ENCODE data around the gene IL2RA. TPM values are rescaled to one million over a fixed set of nuclear protein-coding genes. Genes with fewer than 3 reads are reported as not detected.

The IL2RA gene
- total and polyA plus RNA-seq, 4 experiments from 2014 or later = 15.1 to 29.9 (median 20.4) TPM

GRCh38 chr10:6061056-6061455 is 1.1 kb downstream of the IL2RA start:
- H3K4me1 ChIP-seq (ENCODE audit: insufficient read depth, low read length) = peaks cover 80% of the 10 kb centered on the region
- peak overlapping the region; percentile 83 for H3K27ac ChIP-seq (ENCODE audit: low read depth, low read length)
- POLR2A ChIA-PET (ENCODE audit: partially characterized antibody) = interaction anchor here (1.3 to 3.6 kb wide), 6 partner anchors 10 to 413 kb away, joined by 3 to 51 read pairs (median 5); no protein-coding TSS in a partner anchor
- peak overlapping the region; percentile 71 to 89 for H3K4me3 ChIP-seq (ENCODE audit: low read length in 2 of 2)
- no peaks in the 10 kb centered on the region for H3K27me3 Mint-ChIP-seq
- peak overlapping the region; percentile 97 to 99 (median 98) for H3K4me3 Mint-ChIP-seq
- H3K4me1 Mint-ChIP-seq = peaks cover 48 to 90% (median 65%) of the 10 kb centered on the region in 4 donors
- no peaks in the 10 kb centered on the region for H3K9me3 Mint-ChIP-seq
- H3K27me3 ChIP-seq (ENCODE audit: insufficient read depth, low read length) = no peaks in the 10 kb centered on the region
- peaks cover 8 to 26% of the 10 kb centered on the region in 2 donors for H3K36me3 Mint-ChIP-seq
- H3K36me3 ChIP-seq (ENCODE audit: insufficient read depth, low read length) = no peaks in the 10 kb centered on the region
- CTCF ChIA-PET (ENCODE audit: partially characterized antibody) = interaction anchor here (1.4 to 3.8 kb wide), 4 partner anchors 11 to 47 kb away, joined by 4 to 34 read pairs (median 10); no protein-coding TSS in a partner anchor
- intact Hi-C loops (cut with micrococcal nuclease) = no loop called here
- H3K9me3 ChIP-seq (ENCODE audit: control insufficient read depth in 1 of 2, low read length in 2 of 2) = no peaks in the 10 kb centered on the region
- H3K27ac Mint-ChIP-seq = peak overlapping the region in 6 of 7 donors; percentile 70 to 98 (median 95)
- no peak for DNase-seq

GRCh38 chr10:6059506-6059905 is 2.7 kb downstream of the IL2RA start:
- no peak overlapping the region for H3K27ac ChIP-seq (ENCODE audit: low read depth, low read length)
- H3K36me3 ChIP-seq (ENCODE audit: insufficient read depth, low read length) = no peaks in the 10 kb centered on the region
- Mint-ChIP-seq H3K27ac (peak overlapping the region; percentile 8 to 98 (median 69)), H3K9me3 (no peaks in the 10 kb centered on the region), H3K36me3 (peaks cover 8 to 29% of the 10 kb centered on the region in 2 donors), H3K4me3 (peak overlapping the region; percentile 40 to 99 (median 98)), H3K4me1 (peaks cover 45 to 84% (median 63%) of the 10 kb centered on the region in 4 donors), H3K27me3 (no peaks in the 10 kb centered on the region)
- ChIA-PET CTCF (ENCODE audit: partially characterized antibody) (interaction anchor here (1.1 to 1.2 kb wide), 2 partner anchors 21 to 45 kb away, joined by 3 read pairs; no protein-coding TSS in a partner anchor), POLR2A (ENCODE audit: partially characterized antibody) (interaction anchor here (3.6 kb wide), 1 partner anchor 8 kb away, joined by 51 read pairs; no protein-coding TSS in a partner anchor)
- intact Hi-C loops (cut with micrococcal nuclease) = no loop called here
- H3K4me3 ChIP-seq (ENCODE audit: low read length in 2 of 2) = peak overlapping the region; percentile 21 to 39
- H3K9me3 ChIP-seq (ENCODE audit: control insufficient read depth in 1 of 2, low read length in 2 of 2) = no peaks in the 10 kb centered on the region
- DNase-seq = no peak
- H3K4me1 ChIP-seq (ENCODE audit: insufficient read depth, low read length) = peaks cover 76% of the 10 kb centered on the region
- H3K27me3 ChIP-seq (ENCODE audit: insufficient read depth, low read length) = no peaks in the 10 kb centered on the region

GRCh38 chr10:6058682-6059475 is 3.3 kb downstream of the IL2RA start:
- no peak overlapping the region for H3K27ac ChIP-seq (ENCODE audit: low read depth, low read length)
- H3K4me1 ChIP-seq (ENCODE audit: insufficient read depth, low read length) = peaks cover 82% of the 10 kb centered on the region
- H3K9me3 ChIP-seq (ENCODE audit: control insufficient read depth in 1 of 2, low read length in 2 of 2) = no peaks in the 10 kb centered on the region
- ChIA-PET POLR2A (ENCODE audit: partially characterized antibody) (interaction anchor here (0.8 to 2.4 kb wide), 4 partner anchors 10 to 22 kb away, joined by 3 to 8 read pairs (median 6); no protein-coding TSS in a partner anchor), CTCF (ENCODE audit: partially characterized antibody) (interaction anchor here (0.7 to 3.5 kb wide), 3 partner anchors 8 to 28 kb away, joined by 3 to 21 read pairs (median 4); no protein-coding TSS in a partner anchor)
- Mint-ChIP-seq H3K4me3 (peak overlapping the region; percentile 40 to 99 (median 98)), H3K27ac (peak overlapping the region; percentile 10 to 98 (median 62)), H3K36me3 (peaks cover 8 to 32% of the 10 kb centered on the region in 2 donors), H3K9me3 (no peaks in the 10 kb centered on the region), H3K27me3 (no peaks in the 10 kb centered on the region), H3K4me1 (peaks cover 48 to 85% (median 68%) of the 10 kb centered on the region in 4 donors)
- intact Hi-C loops (cut with micrococcal nuclease) = no loop called here
- H3K36me3 ChIP-seq (ENCODE audit: insufficient read depth, low read length) = no peaks in the 10 kb centered on the region
- H3K27me3 ChIP-seq (ENCODE audit: insufficient read depth, low read length) = no peaks in the 10 kb centered on the region
- no peak overlapping the region for H3K4me3 ChIP-seq (ENCODE audit: low read length in 2 of 2)
- no peak for DNase-seq

GRCh38 chr10:6056411-6057135 is 5.6 kb downstream of the IL2RA start:
- POLR2A ChIA-PET (ENCODE audit: partially characterized antibody) = interaction anchor here (1.0 to 2.4 kb wide), 3 partner anchors 13 to 43 kb away, joined by 4 to 7 read pairs (median 4); no protein-coding TSS in a partner anchor
- no peaks in the 10 kb centered on the region for H3K9me3 ChIP-seq (ENCODE audit: control insufficient read depth in 1 of 2, low read length in 2 of 2)

GRCh38 chr10:6055929-6056328 is 6.2 kb downstream of the IL2RA start:
- ChIA-PET CTCF (ENCODE audit: partially characterized antibody) (interaction anchor here (1.5 to 3.5 kb wide), 3 partner anchors 18 to 42 kb away, joined by 4 to 21 read pairs (median 5); no protein-coding TSS in a partner anchor), POLR2A (ENCODE audit: partially characterized antibody) (interaction anchor here (1.0 to 2.4 kb wide), 3 partner anchors 12 to 42 kb away, joined by 4 to 7 read pairs (median 4); no protein-coding TSS in a partner anchor)
- no peaks in the 10 kb centered on the region for H3K9me3 ChIP-seq (ENCODE audit: control insufficient read depth in 1 of 2, low read length in 2 of 2)
- no peaks in the 10 kb centered on the region for H3K36me3 ChIP-seq (ENCODE audit: insufficient read depth, low read length)
- no peak for DNase-seq
- peak overlapping the region in 2 of 8 donors; percentile 2 to 51 for H3K4me3 Mint-ChIP-seq
- H3K27me3 Mint-ChIP-seq = no peaks in the 10 kb centered on the region
- no peaks in the 10 kb centered on the region for H3K27me3 ChIP-seq (ENCODE audit: insufficient read depth, low read length)
- H3K4me1 ChIP-seq (ENCODE audit: insufficient read depth, low read length) = peaks cover 85% of the 10 kb centered on the region
- no peaks in the 10 kb centered on the region for H3K9me3 Mint-ChIP-seq
- H3K36me3 Mint-ChIP-seq = peaks cover 8 to 35% of the 10 kb centered on the region in 2 donors
- H3K4me3 ChIP-seq (ENCODE audit: low read length in 2 of 2) = no peak overlapping the region
- peak overlapping the region in 5 of 7 donors; percentile 28 to 81 (median 57) for H3K27ac Mint-ChIP-seq
- intact Hi-C loops (cut with micrococcal nuclease) = no loop called here
- H3K4me1 Mint-ChIP-seq = peaks cover 62 to 93% (median 82%) of the 10 kb centered on the region in 4 donors
- no peak overlapping the region for H3K27ac ChIP-seq (ENCODE audit: low read depth, low read length)

More at GRCh38 chr10:6056411-6057135, 5.6 kb downstream of the IL2RA start:
- no peak overlapping the region for H3K4me3 ChIP-seq (ENCODE audit: low read length in 2 of 2)
- H3K27me3 Mint-ChIP-seq = no peaks in the 10 kb centered on the region
- peak overlapping the region; percentile 2 to 81 (median 66) for H3K27ac Mint-ChIP-seq
- H3K36me3 ChIP-seq (ENCODE audit: insufficient read depth, low read length) = no peaks in the 10 kb centered on the region
- H3K4me1 Mint-ChIP-seq = peaks cover 63 to 92% (median 80%) of the 10 kb centered on the region in 4 donors
- H3K27me3 ChIP-seq (ENCODE audit: insufficient read depth, low read length) = no peaks in the 10 kb centered on the region
- intact Hi-C loops (cut with micrococcal nuclease) = no loop called here
- no peak for DNase-seq
- no peaks in the 10 kb centered on the region for H3K9me3 Mint-ChIP-seq
- H3K36me3 Mint-ChIP-seq = peaks cover 8 to 32% of the 10 kb centered on the region in 2 donors
- H3K27ac ChIP-seq (ENCODE audit: low read depth, low read length) = no peak overlapping the region
- CTCF ChIA-PET (ENCODE audit: partially characterized antibody) = interaction anchor here (1.5 to 3.5 kb wide), 3 partner anchors 19 to 42 kb away, joined by 4 to 21 read pairs (median 5); no protein-coding TSS in a partner anchor
- H3K4me3 Mint-ChIP-seq = peak overlapping the region in 5 of 8 donors; percentile 7 to 51 (median 12)
- H3K4me1 ChIP-seq (ENCODE audit: insufficient read depth, low read length) = peaks cover 89% of the 10 kb centered on the region

GRCh38 chr10:6054884-6055283 is 7.3 kb downstream of the IL2RA start:
- Mint-ChIP-seq H3K4me1 (peaks cover 64 to 93% (median 83%) of the 10 kb centered on the region in 4 donors), H3K36me3 (peaks cover 8 to 38% of the 10 kb centered on the region in 2 donors), H3K27me3 (no peaks in the 10 kb centered on the region), H3K27ac (peak overlapping the region; percentile 81 to 99 (median 93)), H3K9me3 (no peaks in the 10 kb centered on the region), H3K4me3 (peak overlapping the region in 7 of 8 donors; percentile 1 to 85 (median 57))
- H3K4me1 ChIP-seq (ENCODE audit: insufficient read depth, low read length) = peaks cover 86% of the 10 kb centered on the region
- no peaks in the 10 kb centered on the region for H3K27me3 ChIP-seq (ENCODE audit: insufficient read depth, low read length)
- no peak overlapping the region for H3K4me3 ChIP-seq (ENCODE audit: low read length in 2 of 2)
- intact Hi-C loops (cut with micrococcal nuclease) = no loop called here
- POLR2A ChIA-PET (ENCODE audit: partially characterized antibody) = interaction anchor here (0.7 to 10.0 kb wide), 5 partner anchors 8 to 35 kb away, joined by 3 to 169 read pairs (median 4); partner anchors contain the start of gene IL2RA
- H3K27ac ChIP-seq (ENCODE audit: low read depth, low read length) = peak overlapping the region; percentile 58
- CTCF ChIA-PET (ENCODE audit: partially characterized antibody) = interaction anchor here (2.0 to 8.7 kb wide), 3 partner anchors 17 to 40 kb away, joined by 19 to 106 read pairs (median 54); no protein-coding TSS in a partner anchor
- no peaks in the 10 kb centered on the region for H3K36me3 ChIP-seq (ENCODE audit: insufficient read depth, low read length)
- H3K9me3 ChIP-seq (ENCODE audit: control insufficient read depth in 1 of 2, low read length in 2 of 2) = no peaks in the 10 kb centered on the region
- DNase-seq = no peak

Measured in CD4-positive, alpha-beta memory T cell (primary cell).